GM19468 (cell line): ENCODE measurements around the gene PACSIN3.

Source experiments
- ATAC-seq: cut with Tn5 transposase; IDR thresholded peaks from one replicate; pipeline ENCODE4 v1.9.1; 2021; ENCODE audit warnings: mild to moderate bottlenecking, moderate library complexity, moderate number of reproducible peaks; ENCODE audit not compliant: unreplicated experiment; ENCODE audit errors: extremely low read depth

Gene PACSIN3

GRCh38 chr11:47177229-47177845, 8.9 kb downstream of the PACSIN3 start:
- ATAC-seq: no peak

- peak; percentile 91 for ATAC-seq
These were observed 9.7 kb downstream of the PACSIN3 start, which contains the start of gene ARFGAP2 for GRCh38 chr11:47176328-47177228. Gene ARFGAP2, minus strand, starts transcription at chr11:47176879. Its CDS starts 26 bp downstream, at chr11:47176853.

- no peak for ATAC-seq
These were observed 10.4 kb downstream of the PACSIN3 start for GRCh38 chr11:47175746-47176327.

- no peak for ATAC-seq
These were observed 13.4 kb downstream of the PACSIN3 start for GRCh38 chr11:47172740-47173336.

GRCh38 chr11:47171856-47172255, 14.4 kb downstream of the PACSIN3 start:
- no peak for ATAC-seq

- ATAC-seq: no peak
These were observed 15.0 kb downstream of the PACSIN3 start for GRCh38 chr11:47171061-47171838.

GRCh38 chr11:47166368-47166767, 19.9 kb downstream of the PACSIN3 start:
- no peak for ATAC-seq

- ATAC-seq: no peak
These were observed 20.9 kb downstream of the PACSIN3 start for GRCh38 chr11:47165253-47165840.

GRCh38 chr11:47164321-47164720, 21.9 kb downstream of the PACSIN3 start:
- ATAC-seq: no peak

- ATAC-seq: no peak
These were observed 22.3 kb downstream of the PACSIN3 start for GRCh38 chr11:47163898-47164297.

- ATAC-seq: no peak
These were observed 23.0 kb downstream of the PACSIN3 start for GRCh38 chr11:47163193-47163592.

GRCh38 chr11:47162426-47162825, 23.8 kb downstream of the PACSIN3 start:
- ATAC-seq: no peak

- no peak for ATAC-seq
These were observed 24.3 kb downstream of the PACSIN3 start for GRCh38 chr11:47161890-47162289.

GRCh38 chr11:47161134-47161854, 24.9 kb downstream of the PACSIN3 start:
- no peak for ATAC-seq

- no peak for ATAC-seq
These were observed 25.5 kb downstream of the PACSIN3 start for GRCh38 chr11:47160753-47161133.

GRCh38 chr11:47158242-47158641, 28.0 kb downstream of the PACSIN3 start:
- ATAC-seq: no peak

- ATAC-seq: no peak
These were observed 28.4 kb downstream of the PACSIN3 start for GRCh38 chr11:47157805-47158204.

GRCh38 chr11:47156951-47157350, 29.3 kb downstream of the PACSIN3 start:
- ATAC-seq: no peak

- no peak for ATAC-seq
These were observed 29.9 kb downstream of the PACSIN3 start for GRCh38 chr11:47156333-47156732.
